ENCODE data around the gene ZNF462. TPM values are rescaled to one million over a fixed set of nuclear protein-coding genes. Genes with fewer than 3 reads are reported as not detected.

ZNF462 gene
- total RNA-seq, 1 experiment from 2014 or later = 11.9 TPM

GRCh38 chr9:106915851-106916250 lies 52.9 kb downstream of the ZNF462 start:
- Histone ChIP-seq H3K36me3 (no peaks in the 10 kb centered on the region; the same call in 1 of the 2 replicates), H3K27ac (peak overlapping the region; percentile 91)

GRCh38 chr9:106916466-106917235 lies 53.7 kb downstream of the ZNF462 start:
- Histone ChIP-seq H3K9me3 (replicated peaks) (no peaks in the 10 kb centered on the region), H3K27me3 (replicated peaks) (no peaks in the 10 kb centered on the region), H3K4me1 (replicated peaks) (peaks cover 42% of the 10 kb centered on the region), H3K36me3 (no peaks in the 10 kb centered on the region; the same call in 1 of the 2 replicates), H3K4me3 (no peak overlapping the region), H3K27ac (peak overlapping the region; percentile 91)
- peak; percentile 85 to 91 for DNase-seq (ENCODE audit: low read depth in 1 of 2, low spot score in 2 of 2)

More at GRCh38 chr9:106915851-106916250, 52.9 kb downstream of the ZNF462 start:
- Histone ChIP-seq H3K27me3 (replicated peaks) (no peaks in the 10 kb centered on the region), H3K4me1 (replicated peaks) (peaks cover 34% of the 10 kb centered on the region), H3K4me3 (no peak overlapping the region), H3K9me3 (replicated peaks) (no peaks in the 10 kb centered on the region)
- no peak for DNase-seq (ENCODE audit: low read depth in 1 of 2, low spot score in 2 of 2)

- Histone ChIP-seq H3K27ac (no peak overlapping the region), H3K9me3 (replicated peaks) (no peaks in the 10 kb centered on the region), H3K27me3 (replicated peaks) (no peaks in the 10 kb centered on the region), H3K4me3 (no peak overlapping the region), H3K4me1 (replicated peaks) (peaks cover 44% of the 10 kb centered on the region), H3K36me3 (peaks cover 7% of the 10 kb centered on the region)
- no peak for DNase-seq (ENCODE audit: low read depth in 1 of 2, low spot score in 2 of 2)
Observed at GRCh38 chr9:106918825-106919509, 56.0 kb downstream of the ZNF462 start.

- Histone ChIP-seq H3K36me3 (peaks cover 19% of the 10 kb centered on the region), H3K4me3 (no peak overlapping the region), H3K27ac (peak overlapping the region; percentile 75; the same call in 1 of the 2 replicates), H3K4me1 (replicated peaks) (peaks cover 44% of the 10 kb centered on the region), H3K27me3 (replicated peaks) (no peaks in the 10 kb centered on the region), H3K9me3 (replicated peaks) (no peaks in the 10 kb centered on the region)
- DNase-seq (ENCODE audit: low read depth in 1 of 2, low spot score in 2 of 2) = no peak
Observed at GRCh38 chr9:106920091-106920490, 57.1 kb downstream of the ZNF462 start.

GRCh38 chr9:106920701-106921283 lies 57.8 kb downstream of the ZNF462 start:
- Histone ChIP-seq H3K36me3 (peaks cover 26% of the 10 kb centered on the region), H3K27ac (peak overlapping the region; percentile 75), H3K27me3 (replicated peaks) (no peaks in the 10 kb centered on the region), H3K4me3 (no peak overlapping the region), H3K4me1 (replicated peaks) (peaks cover 37% of the 10 kb centered on the region), H3K9me3 (replicated peaks) (no peaks in the 10 kb centered on the region)
- DNase-seq (ENCODE audit: low read depth in 1 of 2, low spot score in 2 of 2) = peak in 1 of 2 experiments; percentile 39

GRCh38 chr9:106921341-106921899 lies 58.5 kb downstream of the ZNF462 start:
- peaks cover 31% of the 10 kb centered on the region for H3K4me1 ChIP-seq (replicated peaks)
- H3K9me3 ChIP-seq (replicated peaks) = no peaks in the 10 kb centered on the region
- peak in 1 of 2 experiments; percentile 60 for DNase-seq (ENCODE audit: low read depth in 1 of 2, low spot score in 2 of 2)
- H3K36me3 ChIP-seq = peaks cover 32% of the 10 kb centered on the region
- no peak overlapping the region for H3K4me3 ChIP-seq
- H3K27me3 ChIP-seq (replicated peaks) = no peaks in the 10 kb centered on the region
- H3K27ac ChIP-seq = peak overlapping the region; percentile 75

- no peaks in the 10 kb centered on the region for H3K27me3 ChIP-seq (replicated peaks)
- no peaks in the 10 kb centered on the region for H3K9me3 ChIP-seq (replicated peaks)
- no peak overlapping the region for H3K4me3 ChIP-seq
- no peak for DNase-seq (ENCODE audit: low read depth in 1 of 2, low spot score in 2 of 2)
- H3K36me3 ChIP-seq = peaks cover 37% of the 10 kb centered on the region
- no peak overlapping the region for H3K27ac ChIP-seq
- peaks cover 25% of the 10 kb centered on the region for H3K4me1 ChIP-seq (replicated peaks)
Observed at GRCh38 chr9:106922026-106922425, 59.1 kb downstream of the ZNF462 start.

- DNase-seq (ENCODE audit: low read depth in 1 of 2, low spot score in 2 of 2) = no peak
- no peaks in the 10 kb centered on the region for H3K27me3 ChIP-seq (replicated peaks)
- no peak overlapping the region for H3K27ac ChIP-seq
- H3K36me3 ChIP-seq = peaks cover 68% of the 10 kb centered on the region
- H3K4me3 ChIP-seq = no peak overlapping the region
- peaks cover 15% of the 10 kb centered on the region for H3K4me1 ChIP-seq (replicated peaks)
- H3K9me3 ChIP-seq (replicated peaks) = no peaks in the 10 kb centered on the region
Observed at GRCh38 chr9:106925392-106925791, 62.4 kb downstream of the ZNF462 start.

GRCh38 chr9:106927916-106928315 lies 65.0 kb downstream of the ZNF462 start:
- Histone ChIP-seq H3K4me1 (replicated peaks) (no peaks in the 10 kb centered on the region), H3K4me3 (no peak overlapping the region), H3K36me3 (peaks cover 87% of the 10 kb centered on the region), H3K27ac (no peak overlapping the region), H3K27me3 (replicated peaks) (no peaks in the 10 kb centered on the region), H3K9me3 (replicated peaks) (no peaks in the 10 kb centered on the region)
- DNase-seq (ENCODE audit: low read depth in 1 of 2, low spot score in 2 of 2) = no peak

GRCh38 chr9:106928350-106928749 lies 65.4 kb downstream of the ZNF462 start:
- no peaks in the 10 kb centered on the region for H3K9me3 ChIP-seq (replicated peaks)
- H3K27me3 ChIP-seq (replicated peaks) = no peaks in the 10 kb centered on the region
- no peak overlapping the region for H3K27ac ChIP-seq
- H3K4me1 ChIP-seq (replicated peaks) = no peaks in the 10 kb centered on the region
- H3K36me3 ChIP-seq = peaks cover 90% of the 10 kb centered on the region
- DNase-seq (ENCODE audit: low read depth in 1 of 2, low spot score in 2 of 2) = no peak
- H3K4me3 ChIP-seq = no peak overlapping the region

GRCh38 chr9:106929471-106930177 lies 66.7 kb downstream of the ZNF462 start:
- Histone ChIP-seq H3K27ac (no peak overlapping the region), H3K4me3 (no peak overlapping the region), H3K27me3 (replicated peaks) (no peaks in the 10 kb centered on the region), H3K36me3 (peaks cover 88% of the 10 kb centered on the region), H3K4me1 (replicated peaks) (no peaks in the 10 kb centered on the region), H3K9me3 (replicated peaks) (no peaks in the 10 kb centered on the region)
- DNase-seq (ENCODE audit: low read depth in 1 of 2, low spot score in 2 of 2) = no peak

GRCh38 chr9:106930477-106930876 lies 67.5 kb downstream of the ZNF462 start:
- no peaks in the 10 kb centered on the region for H3K9me3 ChIP-seq (replicated peaks)
- no peaks in the 10 kb centered on the region for H3K27me3 ChIP-seq (replicated peaks)
- no peak for DNase-seq (ENCODE audit: low read depth in 1 of 2, low spot score in 2 of 2)
- no peaks in the 10 kb centered on the region for H3K4me1 ChIP-seq (replicated peaks)
- no peak overlapping the region for H3K27ac ChIP-seq
- no peak overlapping the region for H3K4me3 ChIP-seq
- H3K36me3 ChIP-seq = peaks cover 88% of the 10 kb centered on the region

GRCh38 chr9:106931466-106931865 lies 68.5 kb downstream of the ZNF462 start:
- DNase-seq (ENCODE audit: low read depth in 1 of 2, low spot score in 2 of 2) = no peak
- H3K36me3 ChIP-seq = peaks cover 88% of the 10 kb centered on the region

More at GRCh38 chr9:106931466-106931865, 68.5 kb downstream of the ZNF462 start:
- H3K4me3 ChIP-seq = no peak overlapping the region
- H3K27me3 ChIP-seq (replicated peaks) = no peaks in the 10 kb centered on the region
- H3K9me3 ChIP-seq (replicated peaks) = no peaks in the 10 kb centered on the region
- no peaks in the 10 kb centered on the region for H3K4me1 ChIP-seq (replicated peaks)
- no peak overlapping the region for H3K27ac ChIP-seq

Data from SJSA1 (cell line).